H1 (cell line): Measurements from ENCODE around the gene EGLN2. TPM values are rescaled to one million over a fixed set of nuclear protein-coding genes. Genes with fewer than 3 reads are reported as not detected.

Experiments
- CTCF ChIA-PET: fragments of 300-600 bp; sonication (Branson Sonifier 250); formaldehyde crosslinking; loops from one replicate; lab custom pipeline; 2021; ENCODE audit not compliant: partially characterized antibody; lab: Charles Lee
- POLR2A ChIA-PET: fragments of 300-600 bp; sonication (Branson Sonifier 250); formaldehyde crosslinking; loops from one replicate; lab custom pipeline; 2021; ENCODE audit warnings: inconsistent platforms; ENCODE audit not compliant: partially characterized antibody; lab: Charles Lee
- DNase-seq, 2 experiments: peaks; one replicate each; pipeline versions ENCODE4 v3.0.0 to v3.0.0-alpha.2; 2010 to 2022; ENCODE audit warnings: low spot score in 2 of 2, low read depth in 1 of 2, mixed read lengths in 1 of 2
- FAIRE-seq: peaks from 2 replicates; lab custom pipeline; 2011; peaks lifted over from hg19 to GRCh38; lab: Jason Lieb, UNC
- H2AFZ ChIP-seq: 2 replicates; pipeline ENCODE4 v1.8.1; 2012; ENCODE audit warnings: low read length, inconsistent platforms
- H2AK5ac ChIP-seq: 2 replicates; pipeline ENCODE4 v1.6.1; 2013; ENCODE audit warnings: low read depth, low read length
- H2BK120ac ChIP-seq: replicated peaks from 2 replicates; pipeline ENCODE3; 2013; ENCODE audit warnings: low read depth, low read length, inconsistent platforms
- H2BK12ac ChIP-seq: 2 replicates; pipeline ENCODE4 v1.6.1; 2013; ENCODE audit warnings: low read depth, low read length
- H2BK15ac ChIP-seq: 2 replicates; pipeline ENCODE4 v1.6.1; 2013; ENCODE audit warnings: low read length
- H2BK20ac ChIP-seq: 2 replicates; pipeline ENCODE4 v1.6.1; 2013; ENCODE audit warnings: low read length
- H2BK5ac ChIP-seq: 2 replicates; pipeline ENCODE4 v1.6.1; 2013; ENCODE audit warnings: low read depth, low read length
- H3K14ac ChIP-seq: 2 replicates; pipeline ENCODE4 v1.6.1; 2013; ENCODE audit warnings: inconsistent platforms; ENCODE audit not compliant: insufficient read length
- H3K18ac ChIP-seq: 2 replicates; pipeline ENCODE4 v1.6.1; 2013; ENCODE audit warnings: low read length; ENCODE audit errors: extremely low read depth
- H3K23ac ChIP-seq: 2 replicates; pipeline ENCODE4 v1.6.1; 2013; ENCODE audit warnings: inconsistent platforms; ENCODE audit not compliant: insufficient read length
- H3K23me2 ChIP-seq: 2 replicates; pipeline ENCODE4 v1.6.1; 2013; ENCODE audit warnings: low read depth, low read length
- H3K27ac ChIP-seq: 2 replicates; pipeline ENCODE4 v1.6.1; 2011; ENCODE audit warnings: low read depth, low read length, inconsistent platforms
- H3K27me3 ChIP-seq, 4 experiments: replicated peaks in 1 of 4; 1 replicate in 1 of 4; 2 replicates in 3 of 4; pipeline versions ENCODE4 v1.6.1 to v1.8.1; 2011 to 2013; ENCODE audit warnings: low read length in 3 of 4, mild to moderate bottlenecking in 3 of 4, inconsistent platforms in 2 of 4, mixed read lengths in 2 of 4, moderate library complexity in 1 of 4; ENCODE audit not compliant: control insufficient read depth in 3 of 4, insufficient read depth in 3 of 4; ENCODE audit errors: extremely low read depth in 1 of 4
- H3K36me3 ChIP-seq, 4 experiments: 2 replicates each; pipeline versions ENCODE4 v1.6.1 to v1.8.1; 2011 to 2013; ENCODE audit warnings: mild to moderate bottlenecking in 4 of 4, low read length in 3 of 4, moderate library complexity in 2 of 4, control low read depth in 1 of 4, inconsistent platforms in 1 of 4; ENCODE audit not compliant: insufficient read depth in 4 of 4, control insufficient read depth in 2 of 4
- H3K4ac ChIP-seq: replicated peaks from 2 replicates; pipeline ENCODE3; 2013; ENCODE audit warnings: low read length, low read depth, mixed read lengths, inconsistent platforms; ENCODE audit not compliant: insufficient read length
- H3K4me1 ChIP-seq, 4 experiments: replicated peaks in 1 of 4; 1 replicate in 1 of 4; 2 replicates in 3 of 4; pipeline versions ENCODE4 v1.6.1 to v1.8.1; 2011 to 2013; ENCODE audit warnings: low read length in 3 of 4, inconsistent platforms in 2 of 4, mixed read lengths in 1 of 4; ENCODE audit not compliant: insufficient read depth in 4 of 4, control insufficient read depth in 3 of 4
- H3K4me2 ChIP-seq, 2 experiments: 2 replicates each; pipeline versions ENCODE4 v1.6.1 to v1.8.1; 2011 to 2013; ENCODE audit warnings: low read depth in 2 of 2, low read length in 2 of 2, control low read depth in 1 of 2, inconsistent platforms in 1 of 2, mild to moderate bottlenecking in 1 of 2; ENCODE audit not compliant: insufficient read depth in 1 of 2
- H3K4me3 ChIP-seq, 4 experiments: fragments of 200-600, 300-600 bp in 1 of 4; sonication (generic), shearing (Covaris generic), sonication (Bioruptor Twin) in 1 of 4; 2 replicates each; pipeline versions ENCODE4 v1.5.1 to v1.8.1; 2011 to 2016; ENCODE audit warnings: low read length in 4 of 4, low read depth in 3 of 4, control low read depth in 2 of 4, inconsistent platforms in 2 of 4, mild to moderate bottlenecking in 2 of 4, mixed read lengths in 1 of 4, moderate library complexity in 1 of 4; ENCODE audit not compliant: insufficient read depth in 2 of 4; ENCODE audit errors: extremely low read depth in 1 of 4
- H3K56ac ChIP-seq: replicated peaks from 2 replicates; pipeline ENCODE3; 2013; ENCODE audit warnings: low read depth, mild to moderate bottlenecking, mixed read lengths, low read length, inconsistent platforms; ENCODE audit not compliant: insufficient read length
- H3K79me1 ChIP-seq: 2 replicates; pipeline ENCODE4 v1.6.1; 2013; ENCODE audit warnings: low read depth, low read length, control low read depth
- H3K79me2 ChIP-seq, 2 experiments: 2 replicates each; pipeline versions ENCODE4 v1.6.1 to v1.8.1; 2012 to 2013; ENCODE audit warnings: low read length in 2 of 2, mild to moderate bottlenecking in 2 of 2, inconsistent platforms in 1 of 2; ENCODE audit not compliant: insufficient read depth in 2 of 2, control insufficient read depth in 1 of 2
- H3K9ac ChIP-seq, 4 experiments: replicated peaks in 1 of 4; 1 replicate in 1 of 4; 2 replicates in 3 of 4; pipeline versions ENCODE4 v1.6.1 to v1.8.1; 2011 to 2013; ENCODE audit warnings: low read depth in 3 of 4, low read length in 3 of 4, control low read depth in 2 of 4, mild to moderate bottlenecking in 2 of 4, moderate library complexity in 2 of 4, inconsistent platforms in 1 of 4; ENCODE audit errors: extremely low read depth in 1 of 4
- H3K9me3 ChIP-seq, 2 experiments: 2 replicates each; pipeline versions ENCODE4 v1.6.1 to v1.8.1; 2012 to 2013; ENCODE audit warnings: mild to moderate bottlenecking in 2 of 2, moderate library complexity in 2 of 2, control low read depth in 1 of 2, inconsistent platforms in 1 of 2, low read depth in 1 of 2, low read length in 1 of 2, mixed read lengths in 1 of 2; ENCODE audit not compliant: insufficient read depth in 2 of 2
- H4K20me1 ChIP-seq, 2 experiments: replicated peaks in 1 of 2; 2 replicates each; pipeline versions ENCODE3 to v1.8.1; 2011 to 2013; ENCODE audit warnings: inconsistent platforms in 2 of 2, low read length in 2 of 2, mild to moderate bottlenecking in 1 of 2; ENCODE audit not compliant: insufficient read depth in 2 of 2, control insufficient read depth in 1 of 2
- H4K5ac ChIP-seq: 2 replicates; pipeline ENCODE4 v1.6.1; 2013; ENCODE audit warnings: low read length, low read depth, mixed read lengths, inconsistent platforms; ENCODE audit not compliant: insufficient read length
- H4K8ac ChIP-seq: 2 replicates; pipeline ENCODE4 v1.8.0; 2013; ENCODE audit warnings: mild to moderate bottlenecking, moderate library complexity, low read length, inconsistent platforms; ENCODE audit not compliant: insufficient read depth; ENCODE audit errors: extremely low read depth
- H4K91ac ChIP-seq: replicated peaks from 2 replicates; pipeline ENCODE3; 2013; ENCODE audit warnings: low read length, mixed read lengths, inconsistent platforms; ENCODE audit not compliant: insufficient read length
- CREB1 ChIP-seq: IDR thresholded peaks from 2 replicates; pipeline ENCODE4 v1.6.1; 2012; ENCODE audit warnings: inconsistent platforms
- EP300 ChIP-seq, 2 experiments: IDR thresholded peaks; 1 replicate in 1 of 2; 2 replicates in 1 of 2; pipeline ENCODE4 v1.6.1; 2011 to 2012; ENCODE audit warnings: low read depth in 2 of 2, low read length in 2 of 2, mild to moderate bottlenecking in 2 of 2, borderline replicate concordance in 1 of 2, inconsistent platforms in 1 of 2, moderate library complexity in 1 of 2
- FOSL1 ChIP-seq: IDR thresholded peaks from 2 replicates; pipeline ENCODE4 v1.6.1; 2011; ENCODE audit warnings: mild to moderate bottlenecking, low read depth, low read length, moderate library complexity; ENCODE audit not compliant: insufficient read depth
- SAP30 ChIP-seq: fragments of 300-600 bp; sonication (generic); IDR thresholded peaks from 2 replicates; pipeline ENCODE4 v1.7.1; 2012; ENCODE audit warnings: low read length, moderate library complexity, mild to moderate bottlenecking, inconsistent platforms; ENCODE audit not compliant: insufficient read depth, insufficient replicate concordance
- SIN3A ChIP-seq, 2 experiments: IDR thresholded peaks in 1 of 2; conservative IDR thresholded peaks in 1 of 2; 2 replicates each; pipeline ENCODE4 v1.6.1; 2011 to 2012; ENCODE audit warnings: low read length in 2 of 2, improper control_type of control experiment in 1 of 2, low read depth in 1 of 2, mild to moderate bottlenecking in 1 of 2
- SIRT6 ChIP-seq: IDR thresholded peaks from one replicate; pipeline ENCODE4 v1.7.1; 2012; ENCODE audit warnings: low read length, inconsistent platforms
- TAF1 ChIP-seq: IDR thresholded peaks from 2 replicates; pipeline ENCODE4 v1.6.1; 2011; ENCODE audit warnings: mild to moderate bottlenecking, low read depth, low read length
- ZNF274 ChIP-seq: IDR thresholded peaks from 2 replicates; pipeline ENCODE4 v1.7.0; 2012; ENCODE audit warnings: low read length, borderline replicate concordance; ENCODE audit errors: extremely low read depth
- WGBS, 2 experiments: shearing (Covaris generic) in 1 of 2; methylation state at CpG; one replicate each; pipeline versions ENCODE4 v1.1.6 to v1.1.7; 2013 to 2015; ENCODE audit warnings: low lambda C conversion rate in 2 of 2, mixed read lengths in 2 of 2, inconsistent platforms in 1 of 2, low coverage in 1 of 2, missing lambda C conversion rate in 1 of 2; ENCODE audit not compliant: insufficient replicate concordance in 2 of 2, insufficient coverage in 1 of 2, insufficient read length in 1 of 2; ENCODE audit errors: extremely low coverage in 1 of 2, missing lambda C conversion rate in 1 of 2; 5-methylcytosine and 5-hydroxymethylcytosine counted together
- polyA plus RNA-seq, 7 experiments: library from polyadenylated mRNA; depleted of rRNA in 3 of 7; stranded (reverse) in 5 of 7; unstranded in 2 of 7; fragments of >200 nt in 5 of 7; fragments of 200-250 nt in 2 of 7; gene quantifications; 1 replicate in 5 of 7; 2 replicates in 1 of 7; 4 replicates in 1 of 7; pipeline versions ENCODE4 v1.2.1 to v1.2.3, GENCODE V29; 2011 to 2013; ENCODE audit warnings: missing spikeins in 2 of 7, mixed read lengths in 2 of 7
- total RNA-seq: library from RNA; stranded (reverse); fragmentation: NEBNext Ultra II Directional; extraction: Animal tissue kit (Norgen Biotek cat#: 25700); gene quantifications from 2 replicates; pipeline ENCODE4 v1.2.1, GENCODE V29; 2021

EGLN2 gene
- total and polyA plus RNA-seq, 2 of the 8 experiments (the other 6 are each of a cell fraction or from before 2014, with no cell fraction given), result 86.9 to 103 TPM

DNA sequence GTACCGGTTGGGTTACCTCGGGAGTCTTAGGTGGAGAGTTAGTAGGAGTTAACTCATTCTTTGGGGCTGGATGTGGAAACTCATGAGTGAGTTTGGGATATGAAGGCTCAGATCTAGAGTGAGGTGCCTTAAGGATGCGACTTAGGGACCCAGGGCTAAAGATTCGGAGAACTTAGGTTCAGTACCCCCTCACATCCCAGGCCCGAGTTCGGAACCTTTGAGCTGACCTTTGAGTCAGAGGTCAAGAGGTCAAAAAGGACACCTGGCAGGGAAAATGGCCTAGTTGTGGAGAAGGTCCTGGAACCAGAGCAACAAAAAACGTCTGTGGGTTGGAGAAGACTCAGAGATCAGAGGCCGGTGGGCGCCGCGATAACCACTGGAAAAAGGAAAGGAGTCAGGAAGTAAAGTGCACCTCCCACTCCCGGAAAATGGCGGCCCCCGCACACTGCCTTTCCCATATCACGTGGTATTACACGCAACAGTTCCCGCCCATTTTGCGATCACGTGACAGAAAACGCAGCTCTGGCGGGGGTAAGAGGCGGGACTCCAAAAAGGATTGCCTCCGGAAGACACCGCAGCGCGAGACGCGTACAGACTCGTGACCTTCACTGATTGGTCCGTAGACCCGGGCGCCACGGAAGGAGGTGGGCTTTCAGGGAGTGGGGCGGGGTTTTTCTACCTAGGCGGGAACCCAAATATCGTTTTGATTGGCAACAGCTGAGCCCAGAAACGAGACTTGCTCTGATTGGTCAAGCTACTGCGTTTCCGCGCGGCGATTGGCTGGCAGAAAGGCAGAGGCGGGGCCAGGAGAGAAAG, 48.7 kb upstream of the EGLN2 start, which contains the start of gene ACTMAP:
TSS of gene ACTMAP (minus strand) at position 420 of the 816 bp plus-strand sequence. CDS start 674 bp downstream, outside the sequence.
- DNase-seq (peak; percentile 98 to 99), FAIRE-seq (peak; percentile 90)
- H4K91ac ChIP-seq, result peak within 1 kb of the TSS; percentile 99
- peak within 1 kb of the TSS; percentile 72 for H2BK15ac ChIP-seq
- H2BK20ac ChIP-seq, result no peak within 1 kb of the TSS
- H2BK12ac ChIP-seq, result peak within 1 kb of the TSS; percentile 100
- no peak within 1 kb of the TSS for H3K23ac ChIP-seq
- H2BK120ac ChIP-seq, result peak within 1 kb of the TSS; percentile 83
- no peaks in the 10 kb centered on the region; the same call in 1 of the 2 replicates for H3K79me1 ChIP-seq
- H3K14ac ChIP-seq, result peak within 1 kb of the TSS; percentile 50
- peak within 1 kb of the TSS; percentile 100 for H3K18ac ChIP-seq
- H4K5ac ChIP-seq, result peak within 1 kb of the TSS; percentile 98
- POLR2A ChIA-PET, result interaction anchor here (0.7 to 15.7 kb wide), 28 partner anchors 7 to 559 kb away, joined by 3 to 399 read pairs (median 4); partner anchors contain the start of genes COQ8B, EGLN2, HNRNPUL1 and ITPKC
- peaks cover 9% of the 10 kb centered on the region for H3K23me2 ChIP-seq
- peak within 1 kb of the TSS; percentile 100 for H2AK5ac ChIP-seq
- H3K4me1 ChIP-seq, result peaks cover 0 to 10% (median 2%) of the 10 kb centered on the region in 4 experiments; a peak in 4 of 7 replicates
- H2BK5ac ChIP-seq, result peak within 1 kb of the TSS; percentile 100
- 2% methylated on average over 43 of the region's 43 CpGs; no CpG with 5 or more reads in 1 of the 2 experiments for WGBS, 2 experiments
- peak within 1 kb of the TSS; percentile 88 for H3K4ac ChIP-seq
- peak within 1 kb of the TSS; percentile 80 to 99 (median 90) for H3K4me3 ChIP-seq
- H2AFZ ChIP-seq, result no peak within 1 kb of the TSS
- peak within 1 kb of the TSS; percentile 99 for H4K8ac ChIP-seq
- H3K27ac ChIP-seq, result peak within 1 kb of the TSS; percentile 99
- CTCF ChIA-PET, result interaction anchor here (1.2 to 2.2 kb wide), 4 partner anchors 9 to 87 kb away, joined by 4 to 10 read pairs (median 5); no protein-coding TSS in a partner anchor
- peak within 1 kb of the TSS; percentile 99 to 100 (median 100) for H3K9ac ChIP-seq
- H3K27me3 ChIP-seq, result no peaks in the 10 kb centered on the region
- H3K9me3 ChIP-seq, result no peaks in the 10 kb centered on the region
- peaks cover 33 to 61% of the 10 kb centered on the region in 2 experiments for H3K79me2 ChIP-seq
- H4K20me1 ChIP-seq, result peaks cover 6 to 7% of the 10 kb centered on the region in 2 experiments
- peak within 1 kb of the TSS; percentile 91 to 99 for H3K4me2 ChIP-seq
- H3K56ac ChIP-seq, result peak within 1 kb of the TSS; percentile 94
- peaks cover 2 to 20% (median 4%) of the 10 kb centered on the region in 4 experiments; a peak in 3 of 8 replicates for H3K36me3 ChIP-seq
- no peak for TF ChIP-seq ZNF274
- peak in 1 of 2 experiments; percentile 26; a peak in 2 of 4 replicates for TF ChIP-seq SIN3A (conservative IDR thresholded peaks at IDR 0.05 in 1 of 2, IDR thresholded peaks at IDR 0.05 in 1 of 2; ENCODE audit: low read depth in 1 of 2, low read length in 2 of 2)
- no peak for TF ChIP-seq FOSL1
- TF ChIP-seq SAP30, result no peak
- TF ChIP-seq SIRT6, result no peak
- peak; percentile 79 for TF ChIP-seq CREB1
- 0 out of 3 replicates have a peak, but pooled peaks of 1 of the 2 experiments have one; percentile 60 for TF ChIP-seq EP300 (IDR thresholded peaks at IDR 0.05; ENCODE audit: borderline replicate concordance in 1 of 2, low read depth in 2 of 2, low read length in 2 of 2)
- TF ChIP-seq TAF1, result peak; percentile 69
